ENCODE data around the gene MYO5B.

DNA sequence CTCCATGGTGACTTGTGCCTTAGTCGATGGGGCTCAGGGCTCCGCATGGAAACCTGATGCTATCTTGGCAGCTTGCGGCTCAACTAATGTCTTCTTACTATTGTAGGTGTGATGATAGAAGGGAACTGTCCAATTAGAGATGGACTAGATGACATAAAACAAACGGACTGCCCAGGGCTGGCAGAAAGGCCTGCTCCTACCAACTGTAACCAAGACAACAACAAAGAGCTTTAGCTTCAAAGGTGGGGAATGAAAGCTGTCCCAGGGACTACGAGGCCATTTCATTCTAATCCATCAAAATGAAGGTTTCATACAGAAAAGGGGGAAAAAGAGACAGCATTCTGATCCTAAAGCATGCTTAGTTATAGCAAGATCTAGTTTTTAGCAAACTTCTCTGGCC lies 194.7 kb downstream of the MYO5B start:
- TF ChIP-seq, protein P1, sequence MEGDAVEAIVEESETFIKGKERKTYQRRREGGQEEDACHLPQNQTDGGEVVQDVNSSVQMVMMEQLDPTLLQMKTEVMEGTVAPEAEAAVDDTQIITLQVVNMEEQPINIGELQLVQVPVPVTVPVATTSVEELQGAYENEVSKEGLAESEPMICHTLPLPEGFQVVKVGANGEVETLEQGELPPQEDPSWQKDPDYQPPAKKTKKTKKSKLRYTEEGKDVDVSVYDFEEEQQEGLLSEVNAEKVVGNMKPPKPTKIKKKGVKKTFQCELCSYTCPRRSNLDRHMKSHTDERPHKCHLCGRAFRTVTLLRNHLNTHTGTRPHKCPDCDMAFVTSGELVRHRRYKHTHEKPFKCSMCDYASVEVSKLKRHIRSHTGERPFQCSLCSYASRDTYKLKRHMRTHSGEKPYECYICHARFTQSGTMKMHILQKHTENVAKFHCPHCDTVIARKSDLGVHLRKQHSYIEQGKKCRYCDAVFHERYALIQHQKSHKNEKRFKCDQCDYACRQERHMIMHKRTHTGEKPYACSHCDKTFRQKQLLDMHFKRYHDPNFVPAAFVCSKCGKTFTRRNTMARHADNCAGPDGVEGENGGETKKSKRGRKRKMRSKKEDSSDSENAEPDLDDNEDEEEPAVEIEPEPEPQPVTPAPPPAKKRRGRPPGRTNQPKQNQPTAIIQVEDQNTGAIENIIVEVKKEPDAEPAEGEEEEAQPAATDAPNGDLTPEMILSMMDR (IDR thresholded peaks at IDR 0.05): no peak
- no peak for TF ChIP-seq EZH2 (IDR thresholded peaks at IDR 0.05; ENCODE audit: borderline replicate concordance, insufficient read depth, low read depth, low read length, poor library complexity, severe bottlenecking)

Measured in B cell (primary cell).